Type B pancreatic cell (in vitro differentiated cells): ENCODE data around the gene TRIM45. TPM values are rescaled to one million over a fixed set of nuclear protein-coding genes. Genes with fewer than 3 reads are reported as not detected.

ENCODE experiments used
- DNase-seq: peaks from one replicate; pipeline ENCODE4 v3.0.0; 2021; ENCODE audit warnings: mixed read lengths; ENCODE audit not compliant: unreplicated experiment; ENCODE audit errors: extremely low spot score
- H3K27ac Mint-ChIP-seq: 2 replicates; pipeline ENCODE4 v1.8.0; 2021; ENCODE audit warnings: mild to moderate bottlenecking, mixed read lengths
- H3K27me3 Mint-ChIP-seq: 2 replicates; pipeline ENCODE4 v1.8.0; 2021; ENCODE audit warnings: mixed read lengths
- H3K36me3 Mint-ChIP-seq: 2 replicates; pipeline ENCODE4 v1.8.0; 2021; ENCODE audit warnings: mixed read lengths
- H3K4me1 Mint-ChIP-seq: one replicate; pipeline ENCODE4 v1.8.0; 2021; ENCODE audit warnings: mixed read lengths; ENCODE audit not compliant: unreplicated experiment
- H3K4me3 Mint-ChIP-seq: 2 replicates; pipeline ENCODE4 v1.8.0; 2021; ENCODE audit warnings: mild to moderate bottlenecking, mixed read lengths
- H3K9me3 Mint-ChIP-seq: 2 replicates; pipeline ENCODE4 v1.8.0; 2021; ENCODE audit warnings: mixed read lengths
- total RNA-seq: library from RNA; stranded (reverse); gene quantifications from 2 replicates; pipeline ENCODE4 v1.2.1, GENCODE V29; 2021; ENCODE audit warnings: low replicate concordance
- TF ChIP-seq, protein P1 (sequence below): fragments of 200-600 bp; sonication (generic); conservative IDR thresholded peaks from 2 replicates; pipeline ENCODE4 v1.5.0; 2021; ENCODE audit warnings: antibody characterized with exemption, mild to moderate bottlenecking

Gene TRIM45
- total RNA-seq, 1 donor from 2014 or later, result 23.3 TPM

DNA sequence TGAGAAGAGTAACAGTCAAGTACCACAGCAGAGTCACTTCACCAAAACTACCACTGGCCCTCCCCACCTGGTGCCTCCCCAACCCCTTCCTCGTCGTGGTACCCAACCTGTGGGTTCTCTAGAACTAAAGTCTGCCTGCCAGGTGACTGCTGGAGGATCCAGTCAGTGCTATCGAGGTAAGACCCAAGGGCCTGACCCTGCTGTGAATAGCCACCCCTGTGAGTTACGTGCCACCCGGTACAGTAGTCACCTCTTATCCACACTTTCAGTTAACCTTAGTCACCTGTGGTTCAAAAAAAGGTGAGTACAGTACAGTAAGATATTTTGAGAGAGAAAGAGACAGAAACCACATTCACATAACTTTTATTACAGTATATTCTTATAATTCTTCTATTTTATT lies 44.9 kb downstream of the TRIM45 start:
- Mint-ChIP-seq H3K27ac (no peak overlapping the region), H3K4me3 (no peak overlapping the region), H3K27me3 (no peaks in the 10 kb centered on the region), H3K9me3 (no peaks in the 10 kb centered on the region), H3K36me3 (peaks cover 37% of the 10 kb centered on the region), H3K4me1 (no peaks in the 10 kb centered on the region)
- no peak for DNase-seq
- TF ChIP-seq, protein P1, sequence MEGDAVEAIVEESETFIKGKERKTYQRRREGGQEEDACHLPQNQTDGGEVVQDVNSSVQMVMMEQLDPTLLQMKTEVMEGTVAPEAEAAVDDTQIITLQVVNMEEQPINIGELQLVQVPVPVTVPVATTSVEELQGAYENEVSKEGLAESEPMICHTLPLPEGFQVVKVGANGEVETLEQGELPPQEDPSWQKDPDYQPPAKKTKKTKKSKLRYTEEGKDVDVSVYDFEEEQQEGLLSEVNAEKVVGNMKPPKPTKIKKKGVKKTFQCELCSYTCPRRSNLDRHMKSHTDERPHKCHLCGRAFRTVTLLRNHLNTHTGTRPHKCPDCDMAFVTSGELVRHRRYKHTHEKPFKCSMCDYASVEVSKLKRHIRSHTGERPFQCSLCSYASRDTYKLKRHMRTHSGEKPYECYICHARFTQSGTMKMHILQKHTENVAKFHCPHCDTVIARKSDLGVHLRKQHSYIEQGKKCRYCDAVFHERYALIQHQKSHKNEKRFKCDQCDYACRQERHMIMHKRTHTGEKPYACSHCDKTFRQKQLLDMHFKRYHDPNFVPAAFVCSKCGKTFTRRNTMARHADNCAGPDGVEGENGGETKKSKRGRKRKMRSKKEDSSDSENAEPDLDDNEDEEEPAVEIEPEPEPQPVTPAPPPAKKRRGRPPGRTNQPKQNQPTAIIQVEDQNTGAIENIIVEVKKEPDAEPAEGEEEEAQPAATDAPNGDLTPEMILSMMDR, result no peak

DNA sequence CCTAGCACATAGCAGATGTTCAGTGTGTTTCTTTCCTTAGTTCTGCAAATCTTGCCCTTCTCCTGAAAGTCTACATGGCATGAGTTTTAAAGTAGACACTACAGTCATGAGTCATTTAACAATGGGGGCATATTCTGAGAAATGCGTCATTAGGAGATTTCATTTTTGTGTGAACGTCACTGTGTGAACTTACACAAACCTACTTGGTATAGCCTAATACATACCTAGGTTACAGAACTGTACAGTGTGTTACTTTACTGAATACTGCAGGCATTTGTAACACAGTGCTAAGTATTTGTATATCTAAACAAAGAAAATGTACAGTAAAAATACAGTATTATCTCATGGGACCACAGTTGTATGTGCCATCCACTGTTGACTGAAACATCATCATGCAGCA lies 51.4 kb downstream of the TRIM45 start:
- TF ChIP-seq, protein P1, result no peak
- no peaks in the 10 kb centered on the region for H3K27me3 Mint-ChIP-seq
- H3K36me3 Mint-ChIP-seq, result peaks cover 18% of the 10 kb centered on the region
- H3K4me1 Mint-ChIP-seq, result peaks cover 16% of the 10 kb centered on the region
- H3K4me3 Mint-ChIP-seq, result no peak overlapping the region
- no peak for DNase-seq
- no peaks in the 10 kb centered on the region for H3K9me3 Mint-ChIP-seq
- H3K27ac Mint-ChIP-seq, result no peak overlapping the region

GRCh38 chr1:117069220-117069844 lies 52.2 kb downstream of the TRIM45 start:
- Mint-ChIP-seq H3K4me1 (peaks cover 16% of the 10 kb centered on the region), H3K4me3 (no peak overlapping the region), H3K27me3 (no peaks in the 10 kb centered on the region), H3K27ac (no peak overlapping the region), H3K9me3 (no peaks in the 10 kb centered on the region), H3K36me3 (peaks cover 18% of the 10 kb centered on the region)
- TF ChIP-seq, protein P1, result no peak
- DNase-seq, result no peak

DNA sequence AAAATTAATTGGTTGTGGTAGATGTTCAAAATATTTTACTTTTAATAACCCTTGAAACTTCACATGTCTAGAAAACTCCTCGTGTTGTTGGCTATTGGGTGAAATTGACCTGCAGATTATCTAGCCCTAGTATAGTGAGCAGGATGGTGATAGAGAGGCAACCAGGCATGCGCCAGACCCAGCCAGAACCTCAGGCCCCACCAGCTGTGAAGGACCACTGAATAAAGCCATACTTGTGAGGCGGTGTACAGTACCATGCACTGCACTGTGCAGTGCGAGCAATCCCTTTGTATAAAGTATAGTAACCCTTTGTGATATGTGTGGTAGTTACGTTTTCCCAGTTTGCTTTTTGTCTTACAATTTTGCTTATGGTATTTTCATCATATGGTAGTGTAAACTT lies 53.0 kb downstream of the TRIM45 start:
- no peak for DNase-seq
- no peaks in the 10 kb centered on the region for H3K9me3 Mint-ChIP-seq
- no peaks in the 10 kb centered on the region for H3K27me3 Mint-ChIP-seq
- no peak overlapping the region for H3K27ac Mint-ChIP-seq
- no peak overlapping the region for H3K4me3 Mint-ChIP-seq
- peaks cover 23% of the 10 kb centered on the region for H3K36me3 Mint-ChIP-seq
- TF ChIP-seq, protein P1, result no peak
- peaks cover 16% of the 10 kb centered on the region for H3K4me1 Mint-ChIP-seq

- H3K27ac Mint-ChIP-seq, result peak overlapping the region; percentile 42
- no peaks in the 10 kb centered on the region for H3K27me3 Mint-ChIP-seq
- H3K4me3 Mint-ChIP-seq, result no peak overlapping the region
- DNase-seq, result no peak
- H3K4me1 Mint-ChIP-seq, result peaks cover 16% of the 10 kb centered on the region
- peaks cover 19% of the 10 kb centered on the region for H3K36me3 Mint-ChIP-seq
- TF ChIP-seq, protein P1, result peak; percentile 91
- no peaks in the 10 kb centered on the region for H3K9me3 Mint-ChIP-seq
Observed at GRCh38 chr1:117067533-117068370, 53.8 kb downstream of the TRIM45 start.
